GM18526 (cell line): ENCODE data around the gene CHMP3.

Experiments
- POLR2A ChIP-seq: IDR thresholded peaks from 3 replicates; pipeline ENCODE4 v1.6.1; 2011; ENCODE audit not compliant: insufficient read length; ENCODE audit errors: extremely low read depth

Gene CHMP3

DNA sequence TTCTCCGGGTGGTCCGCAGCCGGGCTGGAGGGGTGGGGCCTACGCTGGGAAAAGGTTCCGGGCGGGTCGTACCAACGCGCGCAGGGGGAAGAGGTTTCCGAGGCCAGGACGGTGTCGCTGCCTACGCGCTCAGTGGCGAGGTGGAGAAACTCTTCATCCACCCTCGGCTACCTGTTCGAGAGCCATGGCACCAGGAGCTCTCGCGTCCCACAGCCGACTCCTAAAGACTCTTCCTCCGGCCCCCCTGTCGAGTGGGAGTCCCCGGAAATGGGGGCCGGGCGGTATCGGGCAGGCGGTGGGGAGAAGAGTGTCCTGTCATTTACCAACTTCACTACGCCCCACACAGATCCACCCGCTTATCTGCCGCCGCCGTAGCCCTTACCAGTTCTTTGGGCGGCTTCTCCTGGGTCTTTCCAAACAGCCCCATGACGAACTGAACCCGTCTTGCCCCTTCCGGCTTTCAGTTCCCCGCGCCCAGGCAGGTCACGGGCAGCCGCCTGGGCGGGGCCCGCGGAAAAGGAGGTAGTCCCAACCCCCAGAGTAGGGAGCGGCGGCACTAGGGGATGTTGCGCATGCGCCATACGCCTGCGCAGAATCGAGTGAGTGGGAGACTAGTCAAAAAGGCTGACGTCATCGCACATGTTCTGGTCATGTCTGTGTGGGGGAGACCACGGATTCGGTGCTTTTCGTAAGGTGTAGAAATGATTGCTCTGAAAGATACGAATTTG lies at the start of gene CHMP3:
CHMP3 (minus strand) TSS at position 522 of the 728 bp plus-strand sequence; CDS start at position 427, 95 bp downstream.
- TF ChIP-seq POLR2A, result peak; percentile 65

GRCh38 chr2:86610871-86611270 lies 47.6 kb upstream of the CHMP3 start:
- no peak for TF ChIP-seq POLR2A

DNA sequence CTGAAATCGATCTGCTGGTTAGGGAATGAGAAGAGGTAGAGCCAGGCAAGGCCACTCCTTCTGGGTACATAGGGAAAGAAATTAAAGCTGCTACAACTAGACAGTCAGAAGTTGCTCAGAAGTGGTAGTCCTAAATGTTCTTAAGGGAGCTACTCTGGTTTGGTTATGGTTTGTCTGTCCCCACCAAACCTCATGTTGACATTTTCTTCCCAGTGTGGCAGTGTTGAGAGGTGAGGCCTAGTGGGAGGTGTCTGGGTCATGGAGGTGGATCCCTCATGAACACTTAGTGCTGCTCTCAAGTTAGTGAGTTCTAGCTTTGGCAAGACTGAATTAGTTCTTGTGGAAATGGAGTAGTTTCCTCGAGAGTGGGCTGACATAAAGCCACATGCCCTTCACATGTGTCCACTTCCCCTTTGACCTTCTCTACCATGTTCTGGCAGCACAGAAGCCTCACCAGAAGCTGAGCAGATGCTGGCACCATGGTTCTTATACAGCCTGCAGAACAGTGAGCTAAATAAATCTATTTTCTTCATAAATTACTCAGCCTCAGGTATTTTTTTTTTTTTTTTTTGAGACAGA lies 45.7 kb upstream of the CHMP3 start:
- TF ChIP-seq POLR2A, result no peak

GRCh38 chr2:86603905-86604304 lies 40.7 kb upstream of the CHMP3 start:
- no peak for TF ChIP-seq POLR2A

GRCh38 chr2:86598966-86599365 lies 35.7 kb upstream of the CHMP3 start:
- no peak for TF ChIP-seq POLR2A

GRCh38 chr2:86596118-86596517 lies 32.9 kb upstream of the CHMP3 start:
- no peak for TF ChIP-seq POLR2A

DNA sequence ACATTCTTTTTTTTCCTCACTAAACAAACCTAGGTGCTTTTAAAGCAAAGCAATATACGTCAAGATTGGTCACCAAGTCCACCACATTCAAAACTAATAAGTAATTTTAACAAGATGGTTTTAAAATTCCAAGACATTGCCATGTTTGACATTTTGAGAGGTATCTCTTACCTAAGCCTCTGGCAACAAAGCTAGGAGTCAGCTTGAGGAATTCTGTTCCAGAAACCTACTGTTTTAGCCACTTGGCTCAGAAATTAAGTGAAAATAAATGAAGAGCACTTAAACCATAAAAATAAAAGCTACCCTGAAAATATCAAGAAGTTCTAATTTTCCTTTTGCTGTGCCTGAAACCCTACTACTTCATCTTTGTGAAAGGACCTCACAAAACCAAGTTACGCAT lies 30.0 kb upstream of the CHMP3 start:
- TF ChIP-seq POLR2A, result no peak

GRCh38 chr2:86592547-86593230 lies 29.4 kb upstream of the CHMP3 start:
- no peak for TF ChIP-seq POLR2A

DNA sequence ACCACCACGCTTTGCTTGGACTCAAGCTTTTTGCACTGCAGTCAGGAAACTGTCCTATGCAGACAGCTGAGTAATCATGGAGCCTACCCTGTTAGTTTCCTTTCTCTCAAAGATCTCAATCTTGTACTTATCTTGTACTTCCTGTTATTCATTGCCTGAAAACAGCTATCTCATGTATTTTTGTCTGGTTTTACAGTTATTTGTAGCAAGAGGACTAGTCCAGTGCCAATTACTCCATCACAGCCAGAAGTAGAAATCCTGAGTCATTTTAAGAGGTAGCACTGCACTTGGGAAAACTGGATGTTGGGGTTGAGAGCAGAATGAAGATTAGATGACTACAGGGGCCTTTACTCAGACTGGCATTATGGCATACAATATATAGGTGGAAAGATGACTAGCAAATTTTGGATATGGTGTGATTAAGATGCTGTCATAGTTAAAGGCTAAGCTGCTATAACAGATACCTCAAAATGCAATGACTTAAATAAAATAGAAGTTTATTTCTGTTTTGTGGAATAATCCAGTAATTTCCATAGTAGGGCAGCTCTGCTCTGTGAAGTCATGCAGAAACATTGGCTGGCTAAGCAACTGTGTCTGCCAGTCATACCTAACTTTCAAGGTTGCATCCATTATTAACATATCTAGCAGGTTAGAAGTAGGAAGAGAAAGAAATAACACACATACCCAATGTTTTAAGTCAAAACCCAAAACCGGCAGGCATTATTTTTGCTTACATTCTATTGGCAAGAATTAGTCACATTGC lies 21.1 kb upstream of the CHMP3 start:
- no peak for TF ChIP-seq POLR2A

- TF ChIP-seq POLR2A, result no peak
Observed at GRCh38 chr2:86580560-86580959, 17.3 kb upstream of the CHMP3 start.

DNA sequence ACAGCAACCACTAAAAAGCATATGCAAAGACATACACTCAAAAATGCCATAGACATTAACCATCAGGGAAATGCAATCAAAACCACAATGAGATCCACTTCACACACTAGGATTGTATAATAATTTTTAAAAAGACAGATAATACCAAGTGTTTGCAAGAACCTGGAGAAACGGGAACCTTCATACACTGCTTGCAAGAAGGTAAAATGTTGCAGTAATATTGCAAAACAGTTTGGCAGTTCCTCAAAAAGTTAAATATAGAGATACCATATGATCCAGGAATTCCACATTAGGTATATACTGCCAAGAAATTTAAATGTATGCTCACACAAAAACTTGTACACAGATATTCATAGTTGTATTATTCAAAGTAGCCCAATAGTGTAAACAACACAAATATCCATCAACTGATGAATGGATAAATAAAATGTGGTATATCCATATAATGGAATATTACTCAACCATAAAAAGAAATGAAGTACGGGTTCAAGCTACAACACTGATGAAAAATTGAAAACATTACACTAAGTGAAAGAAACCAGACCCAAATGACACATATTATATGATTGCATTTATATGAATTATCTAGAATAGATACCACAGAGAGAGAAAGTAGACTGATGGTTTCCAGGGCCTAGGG lies 14.7 kb upstream of the CHMP3 start:
- TF ChIP-seq POLR2A, result no peak

DNA sequence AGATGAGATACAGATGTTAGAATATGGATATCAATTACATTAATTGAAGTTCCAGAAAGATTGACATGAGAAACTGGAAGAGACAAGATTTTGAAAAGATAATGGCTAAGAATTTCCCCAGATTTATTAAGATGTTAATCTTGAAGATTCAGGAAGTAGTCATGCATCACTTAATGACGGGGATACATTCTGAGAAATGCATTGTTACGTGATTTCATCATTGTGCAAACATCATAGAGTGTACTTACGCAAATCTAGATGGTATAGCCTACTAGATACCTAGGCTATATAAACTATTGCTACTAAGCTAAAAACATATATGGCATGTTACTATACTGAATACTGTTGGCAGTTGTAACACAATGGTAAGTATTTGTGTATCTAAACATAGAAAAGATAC lies 6.8 kb upstream of the CHMP3 start:
- TF ChIP-seq POLR2A, result no peak

DNA sequence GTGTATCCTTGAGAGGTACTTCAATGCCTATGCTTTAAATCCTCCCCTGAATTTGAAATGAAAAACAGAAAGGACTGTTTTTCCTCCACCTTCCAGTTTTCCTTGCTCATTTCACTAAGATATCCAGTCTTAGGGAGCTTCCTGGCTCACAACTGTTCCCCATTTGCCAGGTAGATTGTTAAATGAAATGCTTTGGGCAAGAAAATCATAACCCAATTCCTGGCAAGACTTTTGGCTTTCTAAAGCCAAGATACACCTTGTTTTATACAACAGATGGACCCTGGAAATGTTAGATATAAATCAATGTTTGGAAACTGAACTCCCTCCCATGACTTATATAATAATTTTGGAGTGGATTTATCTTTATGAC lies 3.6 kb upstream of the CHMP3 start:
- TF ChIP-seq POLR2A, result no peak

DNA sequence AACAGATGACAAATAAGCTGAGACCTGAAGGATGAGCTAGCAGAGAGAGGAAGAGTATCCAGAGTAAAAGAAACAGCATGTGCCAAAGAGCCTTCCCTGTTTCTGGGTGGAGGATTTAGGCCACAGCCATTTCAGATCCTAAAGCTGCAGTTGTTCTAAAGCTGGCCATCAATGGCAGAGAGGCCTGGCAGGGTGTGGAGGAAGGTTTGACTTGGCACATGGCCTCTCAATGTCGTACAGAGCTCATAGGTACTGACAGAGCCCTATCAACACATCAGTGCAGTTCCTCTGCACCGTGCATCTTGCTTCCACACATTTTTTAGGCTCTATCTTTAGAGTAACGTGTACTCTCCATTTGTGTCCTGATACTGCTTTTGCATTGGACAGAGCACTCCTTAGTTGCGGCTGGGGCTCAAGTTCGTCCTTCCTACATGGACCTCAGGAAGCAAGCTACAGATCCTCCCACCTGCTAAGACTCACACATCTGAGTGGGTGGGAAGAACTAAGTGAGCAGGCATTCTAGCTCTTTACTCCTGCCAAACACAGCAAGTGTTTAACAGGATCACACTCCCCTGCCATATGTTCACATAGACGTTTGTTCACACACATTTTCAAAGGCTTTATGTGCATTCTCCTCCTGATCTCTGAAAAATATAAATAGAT lies 3.0 kb upstream of the CHMP3 start:
- TF ChIP-seq POLR2A, result no peak

DNA sequence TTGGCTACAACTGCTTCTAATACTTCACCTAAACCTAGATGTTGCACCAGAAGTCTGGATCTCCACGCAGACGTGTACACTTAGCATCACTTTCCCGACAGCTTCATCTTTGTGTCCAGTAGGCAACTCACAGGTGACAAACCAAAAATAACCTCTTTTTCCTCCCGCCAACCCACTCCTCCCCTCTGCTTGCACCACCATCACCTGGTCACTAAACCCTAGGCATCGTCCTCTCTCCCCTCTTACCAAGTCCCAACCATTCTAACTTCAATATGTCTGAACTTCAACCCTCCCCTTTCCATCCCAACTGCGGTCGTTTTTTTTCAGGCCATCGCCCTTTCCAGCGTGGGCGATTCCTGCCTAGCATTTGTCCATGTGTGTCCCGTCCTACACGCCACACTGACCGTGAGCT lies 413 bp upstream of the CHMP3 start:
- no peak for TF ChIP-seq POLR2A
